Breast epithelium (tissue), 4 donors: ENCODE results near the gene SMARCA2. TPM values are rescaled to one million over a fixed set of nuclear protein-coding genes. Genes with fewer than 3 reads are reported as not detected.

ENCODE experiments used
- DNase-seq, 2 donors: peaks; one replicate each; pipeline ENCODE4 v3.0.0-alpha.2; 2019; ENCODE audit warnings: low spot score in 2 of 2
- H3K27ac ChIP-seq, 2 donors: fragments of 200-600 bp; sonication (generic) in 1 of 2; one replicate each; pipeline ENCODE4 v1.5.1; 2016 to 2019; ENCODE audit warnings: mild to moderate bottlenecking in 1 of 2
- H3K27me3 ChIP-seq, 2 donors: fragments of 200-600 bp; sonication (generic) in 1 of 2; one replicate each; pipeline versions ENCODE4 v1.5.1 to v1.6.0; 2017 to 2019; ENCODE audit warnings: control low read depth in 1 of 2, mild to moderate bottlenecking in 1 of 2
- H3K36me3 ChIP-seq: fragments of 200-600 bp; one replicate; pipeline ENCODE4 v1.5.1; 2019
- H3K4me1 ChIP-seq, 2 donors: fragments of 200-600 bp; sonication (generic); one replicate each; pipeline ENCODE4 v1.5.1; 2016 to 2019; ENCODE audit warnings: control low read depth in 1 of 2
- H3K4me3 ChIP-seq, 3 donors: fragments of 200-600 bp; sonication (generic); 1 replicate in 2 of 3; 2 replicates in 1 of 3; pipeline ENCODE4 v1.5.1; 2016 to 2019; ENCODE audit warnings: mild to moderate bottlenecking in 3 of 3, moderate library complexity in 2 of 3
- H3K9me3 ChIP-seq, 2 donors: fragments of 200-600 bp; sonication (generic) in 1 of 2; one replicate each; pipeline ENCODE4 v1.5.1; 2016 to 2019; ENCODE audit warnings: control low read depth in 1 of 2
- POLR2A ChIP-seq: fragments of 450-650 bp; IDR thresholded peaks from one replicate; pipeline ENCODE4 v1.6.1; 2016; ENCODE audit warnings: antibody characterized with exemption, mild to moderate bottlenecking, moderate library complexity
- POLR2AphosphoS5 ChIP-seq, 3 donors: sonication (generic); formaldehyde crosslinking; IDR thresholded peaks; one replicate each; pipeline ENCODE4 v1.6.1; 2017; ENCODE audit warnings: antibody characterized with exemption in 3 of 3
- intact Hi-C: fragments of 100-400 bp; cut with DNase I; formaldehyde crosslinking; loops from one replicate; pipeline ENCODE4 v1.15.1; 2023; ENCODE audit warnings: low total_unique reads
- total RNA-seq, 3 donors: library from RNA; depleted of rRNA; stranded (reverse); fragments of >200 nt; gene quantifications; one replicate each; pipeline ENCODE4 v1.1.0, GENCODE V29; 2016
- TF ChIP-seq, protein P1 (sequence below), 3 donors: fragments of 450-650 bp; IDR thresholded peaks; one replicate each; pipeline ENCODE4 v1.5.1; 2016 to 2017; ENCODE audit warnings: antibody characterized with exemption in 3 of 3, mild to moderate bottlenecking in 3 of 3, moderate library complexity in 3 of 3

Gene SMARCA2
- total RNA-seq, 3 donors from 2014 or later = 140 to 191 (median 142) TPM

DNA sequence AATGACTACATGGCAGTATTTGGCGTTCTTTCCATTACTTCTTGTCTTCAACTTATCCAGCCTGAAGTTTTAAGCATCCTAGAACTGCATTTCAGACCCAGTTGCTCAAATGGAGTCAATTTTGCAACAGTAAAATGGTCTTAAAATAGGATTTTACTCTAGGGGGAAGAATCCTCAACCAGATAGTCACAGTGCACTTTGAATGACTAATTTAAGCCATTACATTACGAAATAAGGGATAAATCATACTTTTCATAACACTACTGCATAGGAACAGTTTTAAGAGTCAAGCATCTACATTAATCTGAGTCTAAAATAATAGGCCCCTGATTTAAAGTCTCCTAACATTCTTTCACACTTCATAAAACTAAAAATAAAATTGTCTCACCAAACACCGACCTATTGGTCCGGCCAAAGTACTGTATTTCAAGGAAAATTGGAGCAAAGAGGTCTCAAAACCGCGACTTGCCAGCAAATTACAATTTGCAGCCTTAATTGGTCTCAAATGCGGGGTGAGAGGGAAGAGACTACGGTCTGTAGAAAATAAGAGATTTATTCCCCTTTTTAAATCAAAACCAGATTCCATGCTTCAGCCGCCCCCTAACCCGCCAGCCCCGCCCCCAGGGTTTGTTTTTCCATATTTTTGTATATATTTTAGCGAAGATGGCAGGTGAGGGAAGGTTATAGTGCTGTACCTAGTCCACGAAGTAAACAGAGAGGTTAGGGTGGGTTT is 1.2 kb upstream of the SMARCA2 start:
- H3K27me3 ChIP-seq = no peaks in the 10 kb centered on the region
- intact Hi-C loops = no loop called here
- TF ChIP-seq POLR2AphosphoS5 (IDR thresholded peaks at IDR 0.05) (no peak), POLR2A (no peak)
- TF ChIP-seq, protein P1, sequence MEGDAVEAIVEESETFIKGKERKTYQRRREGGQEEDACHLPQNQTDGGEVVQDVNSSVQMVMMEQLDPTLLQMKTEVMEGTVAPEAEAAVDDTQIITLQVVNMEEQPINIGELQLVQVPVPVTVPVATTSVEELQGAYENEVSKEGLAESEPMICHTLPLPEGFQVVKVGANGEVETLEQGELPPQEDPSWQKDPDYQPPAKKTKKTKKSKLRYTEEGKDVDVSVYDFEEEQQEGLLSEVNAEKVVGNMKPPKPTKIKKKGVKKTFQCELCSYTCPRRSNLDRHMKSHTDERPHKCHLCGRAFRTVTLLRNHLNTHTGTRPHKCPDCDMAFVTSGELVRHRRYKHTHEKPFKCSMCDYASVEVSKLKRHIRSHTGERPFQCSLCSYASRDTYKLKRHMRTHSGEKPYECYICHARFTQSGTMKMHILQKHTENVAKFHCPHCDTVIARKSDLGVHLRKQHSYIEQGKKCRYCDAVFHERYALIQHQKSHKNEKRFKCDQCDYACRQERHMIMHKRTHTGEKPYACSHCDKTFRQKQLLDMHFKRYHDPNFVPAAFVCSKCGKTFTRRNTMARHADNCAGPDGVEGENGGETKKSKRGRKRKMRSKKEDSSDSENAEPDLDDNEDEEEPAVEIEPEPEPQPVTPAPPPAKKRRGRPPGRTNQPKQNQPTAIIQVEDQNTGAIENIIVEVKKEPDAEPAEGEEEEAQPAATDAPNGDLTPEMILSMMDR (IDR thresholded peaks at IDR 0.05) = no peak
- H3K4me1 ChIP-seq = no peaks in the 10 kb centered on the region
- H3K9me3 ChIP-seq = no peaks in the 10 kb centered on the region
- no peaks in the 10 kb centered on the region for H3K36me3 ChIP-seq
- peak overlapping the region; percentile 99 to 100 for H3K27ac ChIP-seq
- peak overlapping the region; percentile 76 to 93 (median 86) for H3K4me3 ChIP-seq
- no peak for DNase-seq

- TF ChIP-seq POLR2A = no peak
- TF ChIP-seq, protein P1 (IDR thresholded peaks at IDR 0.05) = peak in 1 of 3 donors; percentile 10
- Histone ChIP-seq H3K4me3 (peak overlapping the region; percentile 76 to 93 (median 86)), H3K27me3 (no peaks in the 10 kb centered on the region), H3K36me3 (no peaks in the 10 kb centered on the region), H3K27ac (peak overlapping the region; percentile 99 to 100), H3K9me3 (no peaks in the 10 kb centered on the region), H3K4me1 (peaks cover 0 to 5% of the 10 kb centered on the region in 2 donors)
- peak; percentile 48 to 63 for DNase-seq
- intact Hi-C loops = no loop called here
Observed at GRCh38 chr9:2015581-2016407, 647 bp downstream of the SMARCA2 start.

DNA sequence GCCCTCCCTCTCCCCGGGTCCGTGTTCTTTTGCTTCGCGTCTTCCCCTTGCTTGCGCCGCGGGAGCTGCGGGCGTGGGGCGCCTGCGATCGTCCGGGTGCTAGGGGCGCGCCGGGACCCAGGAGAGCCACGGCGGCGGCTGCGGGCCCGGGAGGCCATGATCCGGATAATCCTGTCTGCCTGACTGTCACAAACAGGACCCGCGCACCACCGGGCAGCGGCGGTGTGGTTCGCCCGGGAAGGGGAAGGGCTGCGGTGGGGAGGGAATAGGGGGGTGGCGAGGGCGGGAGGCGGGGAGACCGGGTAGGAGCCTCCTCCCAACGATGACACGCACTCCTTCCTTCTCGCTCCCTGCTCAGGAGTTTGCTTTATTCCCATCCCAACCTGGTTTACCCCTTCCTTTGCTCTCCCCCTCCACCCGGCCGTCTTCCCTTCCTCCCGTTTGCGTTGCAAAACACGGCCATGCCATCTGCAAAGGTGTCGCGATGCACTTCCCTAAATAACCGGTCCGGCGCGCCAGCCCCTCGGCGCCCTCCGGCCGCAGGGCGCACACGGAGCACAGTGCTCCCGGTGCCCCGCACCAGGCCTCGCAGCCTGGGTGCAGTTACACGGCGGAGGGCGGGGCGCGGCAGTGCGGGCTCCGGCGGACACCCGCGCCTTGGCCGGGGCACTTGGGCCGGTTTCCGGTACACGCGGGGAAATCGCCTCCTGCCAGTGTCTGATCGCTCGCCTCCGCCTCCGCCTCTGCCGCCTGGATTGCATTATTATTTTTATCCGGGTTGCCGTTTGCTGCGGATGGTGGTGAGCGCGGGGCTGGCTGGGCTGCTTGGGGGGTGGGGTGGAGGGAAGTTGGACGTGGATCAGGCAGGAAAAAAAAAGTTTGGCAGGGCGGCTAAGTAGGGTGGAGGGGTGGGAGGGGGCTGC is 1.5 kb downstream of the SMARCA2 start:
- peak overlapping the region; percentile 76 to 93 (median 86) for H3K4me3 ChIP-seq
- H3K27me3 ChIP-seq = no peaks in the 10 kb centered on the region
- peak; percentile 82 to 88 for DNase-seq
- peaks cover 0 to 5% of the 10 kb centered on the region in 2 donors for H3K4me1 ChIP-seq
- intact Hi-C loops = no loop called here
- TF ChIP-seq, protein P1 (IDR thresholded peaks at IDR 0.05) = peak in 2 of 3 donors; percentile 5 to 15
- TF ChIP-seq POLR2AphosphoS5 (IDR thresholded peaks at IDR 0.05) (peak; percentile 59 to 84 (median 78)), POLR2A (peak; percentile 69)
- peak overlapping the region; percentile 99 to 100 for H3K27ac ChIP-seq
- no peaks in the 10 kb centered on the region for H3K9me3 ChIP-seq
- H3K36me3 ChIP-seq = no peaks in the 10 kb centered on the region

DNA sequence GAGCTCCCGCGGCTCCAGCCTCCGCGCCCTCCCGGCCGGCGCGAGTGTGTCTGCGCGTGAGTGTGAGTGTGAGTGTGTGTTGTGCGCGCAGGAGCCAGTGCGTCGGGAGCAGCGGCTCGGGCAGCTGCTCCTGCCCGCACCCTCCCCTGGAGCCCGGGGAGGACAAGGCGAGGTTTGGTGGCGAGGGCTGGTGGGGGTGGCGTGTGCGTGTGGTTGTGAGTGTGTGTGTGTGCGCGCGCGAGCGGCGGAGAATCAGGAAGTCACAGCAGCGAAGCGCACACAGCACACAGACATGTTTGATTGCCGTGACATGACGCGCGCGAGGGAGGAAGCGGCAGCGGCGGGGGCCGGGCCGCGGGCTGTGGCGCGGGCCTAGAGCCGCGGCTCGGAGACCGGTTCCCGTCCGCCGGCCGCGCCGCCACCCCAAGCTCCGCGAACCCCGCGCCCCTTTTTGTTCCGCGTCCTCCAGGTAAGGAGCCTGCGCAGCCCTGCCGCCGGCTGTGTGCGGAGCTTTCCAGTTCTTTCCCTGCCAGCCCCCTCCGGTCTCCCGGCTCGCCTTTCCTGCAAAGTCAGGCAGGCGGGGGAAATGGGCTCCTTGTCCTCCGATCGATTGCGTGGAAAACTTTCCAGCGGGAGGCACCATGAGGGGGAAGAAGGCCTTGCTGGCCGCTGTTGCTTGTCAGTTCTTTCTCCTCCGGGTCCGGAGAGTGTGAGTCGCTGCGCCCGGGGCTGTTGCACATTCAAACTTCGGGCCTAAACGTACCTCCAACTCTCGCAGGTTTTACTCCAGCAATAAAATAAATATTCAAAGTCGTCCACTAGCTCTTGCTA is 2.4 kb downstream of the SMARCA2 start:
- H3K4me1 ChIP-seq = peaks cover 0 to 7% of the 10 kb centered on the region in 2 donors
- TF ChIP-seq POLR2A (peak; percentile 31), POLR2AphosphoS5 (IDR thresholded peaks at IDR 0.05) (peak; percentile 20 to 55 (median 41))
- TF ChIP-seq, protein P1 (IDR thresholded peaks at IDR 0.05) = no peak
- no peaks in the 10 kb centered on the region for H3K27me3 ChIP-seq
- peak; percentile 67 to 70 for DNase-seq
- intact Hi-C loops = no loop called here
- peak overlapping the region; percentile 76 to 93 (median 86) for H3K4me3 ChIP-seq
- no peaks in the 10 kb centered on the region for H3K36me3 ChIP-seq
- peak overlapping the region; percentile 99 to 100 for H3K27ac ChIP-seq
- no peaks in the 10 kb centered on the region for H3K9me3 ChIP-seq
